GM18951 (cell line): ENCODE data around the gene HIVEP3.

ENCODE experiments used
- POLR2A ChIP-seq: IDR thresholded peaks from 4 replicates; pipeline ENCODE4 v1.6.1; 2011; ENCODE audit warnings: mild to moderate bottlenecking; ENCODE audit not compliant: insufficient read length, insufficient read depth; ENCODE audit errors: extremely low read depth
- in situ Hi-C: fragments of 300-500 bp; cut with MboI; formaldehyde crosslinking; loops from one replicate; pipeline ENCODE4 v1.12.0; 2022; ENCODE audit warnings: low sequenced_read_pairs, mixed read lengths, inconsistent platforms; ENCODE audit not compliant: unreplicated experiment

The HIVEP3 gene

DNA sequence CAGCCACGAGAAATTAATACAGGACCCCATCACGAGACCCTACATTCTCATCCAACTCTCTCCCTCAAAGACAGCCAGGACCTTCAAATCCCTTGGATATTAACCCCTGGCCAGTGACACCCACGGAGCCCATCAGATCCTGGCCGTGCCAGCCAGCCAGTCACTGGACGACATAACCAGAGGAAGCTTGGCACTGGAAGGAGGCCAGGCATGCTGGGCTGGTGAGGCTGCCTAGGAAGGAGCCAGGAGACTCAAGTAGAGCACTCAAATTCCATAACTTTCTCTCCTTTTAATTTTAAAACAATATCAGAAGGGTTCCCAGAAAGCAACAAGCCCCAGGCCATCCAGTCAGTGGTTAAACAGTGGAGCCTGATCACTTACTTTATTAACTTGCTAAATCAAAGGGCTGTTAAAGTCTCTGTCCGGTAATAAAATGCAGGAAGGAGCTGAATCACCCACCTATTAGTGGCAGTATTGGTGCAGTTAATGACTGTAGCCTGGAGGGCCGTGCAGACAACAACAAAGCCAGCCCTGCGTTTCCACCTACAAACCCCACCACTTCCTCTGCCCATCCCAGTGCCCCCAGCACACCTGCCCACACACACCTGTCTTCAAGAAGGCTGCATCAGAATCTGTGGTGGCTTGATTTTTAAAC lies 78.0 kb downstream of the HIVEP3 start:
- in situ Hi-C loops, result no loop called here
- TF ChIP-seq POLR2A, result no peak

- in situ Hi-C loops, result no loop called here
- TF ChIP-seq POLR2A, result no peak
Measured at GRCh38 chr1:41838266-41838665, 80.5 kb downstream of the HIVEP3 start.

- in situ Hi-C loops, result no loop called here
- TF ChIP-seq POLR2A, result no peak
Measured at GRCh38 chr1:41837691-41838090, 81.0 kb downstream of the HIVEP3 start.

- in situ Hi-C loops, result no loop called here
- no peak for TF ChIP-seq POLR2A
Measured at GRCh38 chr1:41835485-41835884, 83.2 kb downstream of the HIVEP3 start.

GRCh38 chr1:41833519-41834000 lies 85.2 kb downstream of the HIVEP3 start:
- TF ChIP-seq POLR2A, result no peak
- in situ Hi-C loops, result no loop called here

DNA sequence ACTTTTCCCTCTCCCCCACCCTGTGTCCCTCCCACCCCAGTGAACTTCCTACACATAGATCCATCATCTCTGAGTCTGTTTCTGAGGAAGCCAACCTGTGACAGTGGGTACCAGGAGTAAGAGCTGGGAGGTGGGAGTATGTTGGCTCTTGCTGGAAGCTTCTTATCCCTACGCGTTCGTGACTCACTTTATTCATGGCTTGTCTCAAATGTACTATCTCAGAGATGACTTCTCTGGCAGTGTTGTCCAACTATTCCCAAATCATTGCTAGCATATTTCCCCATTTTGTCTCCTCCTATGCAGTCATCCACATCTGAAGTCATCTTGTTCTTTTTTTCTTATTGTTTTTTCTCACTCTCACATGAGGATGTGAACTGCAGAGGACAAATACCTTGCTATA lies 88.0 kb downstream of the HIVEP3 start:
- in situ Hi-C loops, result no loop called here
- TF ChIP-seq POLR2A, result no peak

DNA sequence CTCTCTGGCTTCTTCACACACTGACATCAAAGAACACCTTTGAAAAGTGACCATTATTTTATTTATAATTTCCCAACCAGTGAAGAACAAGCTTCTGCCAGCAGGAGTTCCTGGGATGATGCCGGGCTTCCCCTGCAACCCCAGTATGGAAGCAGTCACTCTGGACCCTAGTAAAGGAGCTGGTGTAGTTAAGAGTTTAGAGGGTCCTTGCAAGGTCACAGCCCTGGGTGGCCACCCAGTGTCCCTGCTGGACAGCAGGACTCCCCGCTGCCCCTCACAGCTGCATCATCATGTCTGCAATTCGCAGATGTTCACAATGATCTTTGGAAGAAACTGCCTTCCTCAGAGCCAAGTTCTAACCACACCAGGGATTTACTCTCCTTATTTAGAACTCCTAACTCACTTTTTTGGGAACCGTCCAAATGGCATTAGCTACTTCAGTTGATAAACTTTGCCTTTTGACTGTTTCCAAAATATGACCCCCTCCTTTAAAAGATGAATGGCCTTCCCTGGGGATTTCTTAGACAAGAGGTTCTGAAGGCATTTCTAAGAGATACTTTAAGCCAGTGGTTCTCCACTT lies 90.6 kb downstream of the HIVEP3 start:
- no peak for TF ChIP-seq POLR2A
- in situ Hi-C loops, result no loop called here

GRCh38 chr1:41823471-41823870 lies 95.3 kb downstream of the HIVEP3 start:
- no peak for TF ChIP-seq POLR2A
- in situ Hi-C loops, result no loop called here

DNA sequence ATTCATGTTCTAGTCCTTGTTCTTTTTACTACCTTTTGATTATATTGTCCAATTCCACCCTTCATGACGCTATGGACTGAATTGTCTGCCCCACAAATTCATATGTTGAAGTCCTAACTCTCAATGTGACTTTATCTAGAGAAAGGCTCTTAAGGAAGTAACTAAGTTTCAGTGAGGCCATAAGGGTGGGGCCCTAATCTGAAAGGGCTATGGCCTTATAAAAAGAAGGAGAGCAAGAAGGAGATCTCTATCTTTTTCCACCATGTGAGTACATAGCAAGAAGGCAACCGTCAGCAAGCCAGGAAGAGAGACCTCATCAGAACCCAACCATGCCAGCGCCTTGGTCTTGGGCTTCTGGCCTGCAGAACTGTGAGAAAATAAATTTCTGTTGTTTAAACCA lies 95.9 kb downstream of the HIVEP3 start:
- no peak for TF ChIP-seq POLR2A
- in situ Hi-C loops, result no loop called here

GRCh38 chr1:41819843-41820242 lies 98.9 kb downstream of the HIVEP3 start:
- in situ Hi-C loops, result no loop called here
- no peak for TF ChIP-seq POLR2A

DNA sequence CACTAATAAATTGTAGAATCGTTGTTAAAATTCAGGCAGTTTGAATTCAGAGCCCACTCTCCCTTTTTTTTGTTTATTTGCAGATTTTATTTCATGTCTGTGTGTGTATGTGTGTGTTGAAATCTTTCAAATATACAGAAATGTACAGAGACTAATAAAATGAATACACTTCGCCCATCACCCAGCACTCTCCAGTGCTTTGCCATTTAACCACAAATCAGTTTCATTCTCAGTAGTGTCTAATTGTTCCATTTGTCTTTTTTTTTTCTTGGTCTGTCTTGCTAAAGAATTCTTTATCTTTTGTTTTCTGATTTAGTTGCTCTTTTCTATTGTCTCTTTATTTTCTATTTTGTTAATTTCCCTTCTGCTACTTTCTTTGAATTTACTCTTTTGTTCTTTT lies 99.7 kb downstream of the HIVEP3 start:
- TF ChIP-seq POLR2A, result no peak
- in situ Hi-C loops, result no loop called here

GRCh38 chr1:41816061-41816460 lies 102.7 kb downstream of the HIVEP3 start:
- in situ Hi-C loops, result no loop called here
- TF ChIP-seq POLR2A, result no peak

DNA sequence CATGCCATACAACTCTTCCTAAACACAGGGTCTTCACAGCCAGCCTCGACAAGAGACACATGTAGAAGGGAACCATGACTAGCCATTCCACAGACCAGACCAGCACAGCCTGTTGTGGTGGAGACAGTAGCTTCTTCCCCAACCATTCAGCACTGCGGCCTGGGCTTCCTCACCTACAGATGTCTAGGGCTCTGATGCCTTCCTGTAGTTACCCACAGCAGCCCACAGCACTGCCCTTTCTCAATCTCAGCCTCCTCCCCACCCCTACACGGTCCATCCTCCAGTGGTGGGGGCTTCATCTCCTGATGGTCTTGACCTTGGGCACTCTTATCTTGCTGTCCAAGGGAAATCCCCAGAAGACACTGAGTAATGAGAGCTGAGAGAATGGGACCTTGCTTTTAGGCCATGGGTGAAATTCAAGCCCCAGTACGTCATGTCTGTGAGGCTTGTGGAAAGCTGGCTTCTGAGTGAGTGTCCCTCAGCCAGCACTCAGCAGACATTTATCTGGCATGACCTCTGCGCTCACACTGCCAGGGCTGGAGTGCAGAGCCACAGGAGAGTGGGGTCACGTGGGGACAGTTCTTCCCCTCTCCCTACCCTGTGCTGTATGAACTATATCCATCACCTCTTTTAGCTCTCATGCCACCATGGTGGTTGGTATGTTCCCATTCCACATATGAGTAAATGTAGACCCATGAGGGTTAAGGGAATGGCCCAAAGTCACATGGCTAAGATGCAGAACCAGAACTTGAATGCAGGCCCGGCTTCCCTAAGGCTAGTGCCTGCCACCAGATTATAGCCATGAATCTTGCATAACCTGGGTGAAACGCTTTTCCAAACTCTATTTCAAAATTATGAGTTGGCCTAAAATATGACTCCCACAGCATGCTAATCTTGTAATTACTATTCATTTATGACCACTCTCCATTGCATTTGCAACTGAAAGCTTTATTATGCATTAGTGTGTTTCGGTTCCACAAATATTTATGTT lies 104.7 kb downstream of the HIVEP3 start:
- in situ Hi-C loops, result no loop called here
- no peak for TF ChIP-seq POLR2A
